GM18870 (cell line): ENCODE measurements around the gene EPHX1.

ENCODE experiments used
- ATAC-seq: cut with Tn5 transposase; IDR thresholded peaks from one replicate; pipeline ENCODE4 v1.9.1; 2021; ENCODE audit warnings: moderate library complexity; ENCODE audit not compliant: unreplicated experiment

Gene EPHX1

DNA sequence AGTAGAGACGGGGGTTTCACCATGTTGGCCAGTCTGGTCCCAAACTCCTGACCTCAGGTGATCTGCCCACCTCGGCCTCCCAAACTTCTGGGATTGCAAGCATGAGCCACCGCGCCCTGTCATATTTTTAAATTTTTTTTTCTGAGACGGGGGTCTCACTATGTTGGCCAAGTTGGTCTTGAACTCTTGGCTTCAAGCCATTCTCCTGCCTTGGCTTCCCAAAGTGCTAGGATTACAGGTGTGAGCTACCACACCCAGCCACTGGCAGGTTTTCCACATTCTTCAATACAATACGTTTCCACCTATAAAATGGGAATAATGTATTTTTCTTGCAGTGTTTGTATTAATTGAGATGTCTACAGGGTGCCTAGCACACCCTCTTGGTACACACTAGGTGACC is 82.4 kb downstream of the EPHX1 start:
- ATAC-seq, result no peak
